GM19035 (cell line): ENCODE data around the gene NUMBL.
A peak's percentile ranks its signal among the peaks of the same experiment; 100 is the strongest.

ENCODE experiments used
- ATAC-seq: cut with Tn5 transposase; IDR thresholded peaks from one replicate; pipeline ENCODE4 v1.9.1; 2021; ENCODE audit not compliant: unreplicated experiment

Gene NUMBL

GRCh38 chr19:40691421-40692211, 1.2 kb upstream of the NUMBL start:
- no peak for ATAC-seq

- peak; percentile 74 for ATAC-seq
Measured at GRCh38 chr19:40690693-40691420, 406 bp upstream of the NUMBL start.

- no peak for ATAC-seq
Measured at GRCh38 chr19:40689339-40690049, 957 bp downstream of the NUMBL start.

GRCh38 chr19:40688987-40689338, 1.5 kb downstream of the NUMBL start:
- ATAC-seq, result no peak

- ATAC-seq, result no peak
Measured at GRCh38 chr19:40688309-40688708, 2.1 kb downstream of the NUMBL start.

GRCh38 chr19:40687525-40688016, 2.9 kb downstream of the NUMBL start:
- ATAC-seq, result no peak

GRCh38 chr19:40686882-40687524, 3.4 kb downstream of the NUMBL start:
- ATAC-seq, result no peak

- ATAC-seq, result no peak
Measured at GRCh38 chr19:40685563-40685962, 4.9 kb downstream of the NUMBL start.

- no peak for ATAC-seq
Measured at GRCh38 chr19:40685016-40685526, 5.4 kb downstream of the NUMBL start.

GRCh38 chr19:40684280-40684679, 6.2 kb downstream of the NUMBL start:
- no peak for ATAC-seq

- ATAC-seq, result no peak
Measured at GRCh38 chr19:40683437-40683836, 7.0 kb downstream of the NUMBL start.

GRCh38 chr19:40682431-40682964, 8.0 kb downstream of the NUMBL start:
- ATAC-seq, result no peak

GRCh38 chr19:40681039-40681438, 9.4 kb downstream of the NUMBL start:
- ATAC-seq, result no peak

- no peak for ATAC-seq
Measured at GRCh38 chr19:40677156-40677555, 13.3 kb downstream of the NUMBL start.

GRCh38 chr19:40674291-40674690, 16.2 kb downstream of the NUMBL start:
- no peak for ATAC-seq

- no peak for ATAC-seq
Measured at GRCh38 chr19:40673397-40673796, 17.1 kb downstream of the NUMBL start.

GRCh38 chr19:40672573-40673299, 17.7 kb downstream of the NUMBL start:
- no peak for ATAC-seq

- ATAC-seq, result no peak
Measured at GRCh38 chr19:40672038-40672437, 18.4 kb downstream of the NUMBL start.

GRCh38 chr19:40671404-40671803, 19.0 kb downstream of the NUMBL start:
- ATAC-seq, result no peak

- ATAC-seq, result no peak
Measured at GRCh38 chr19:40668991-40669614, 21.3 kb downstream of the NUMBL start.
